GM13976 (cell line): ENCODE results near the gene LTB4R.

Experiments
- DNase-seq: peaks from one replicate; pipeline ENCODE4 v3.0.0; 2012; ENCODE audit warnings: low spot score
- in situ Hi-C: fragments of 300-500 bp; cut with MboI; formaldehyde crosslinking; loops from one replicate; pipeline ENCODE4 v1.12.0; 2022; ENCODE audit warnings: low sequenced_read_pairs, mixed read lengths, inconsistent platforms; ENCODE audit not compliant: unreplicated experiment
- TF ChIP-seq, protein P1 (sequence below): IDR thresholded peaks from 2 replicates; pipeline ENCODE4 v1.5.1; 2012; ENCODE audit warnings: borderline replicate concordance, mild to moderate bottlenecking; ENCODE audit not compliant: insufficient read depth; ENCODE audit errors: extremely low read depth, missing control alignments, control extremely low read depth

LTB4R gene

DNA sequence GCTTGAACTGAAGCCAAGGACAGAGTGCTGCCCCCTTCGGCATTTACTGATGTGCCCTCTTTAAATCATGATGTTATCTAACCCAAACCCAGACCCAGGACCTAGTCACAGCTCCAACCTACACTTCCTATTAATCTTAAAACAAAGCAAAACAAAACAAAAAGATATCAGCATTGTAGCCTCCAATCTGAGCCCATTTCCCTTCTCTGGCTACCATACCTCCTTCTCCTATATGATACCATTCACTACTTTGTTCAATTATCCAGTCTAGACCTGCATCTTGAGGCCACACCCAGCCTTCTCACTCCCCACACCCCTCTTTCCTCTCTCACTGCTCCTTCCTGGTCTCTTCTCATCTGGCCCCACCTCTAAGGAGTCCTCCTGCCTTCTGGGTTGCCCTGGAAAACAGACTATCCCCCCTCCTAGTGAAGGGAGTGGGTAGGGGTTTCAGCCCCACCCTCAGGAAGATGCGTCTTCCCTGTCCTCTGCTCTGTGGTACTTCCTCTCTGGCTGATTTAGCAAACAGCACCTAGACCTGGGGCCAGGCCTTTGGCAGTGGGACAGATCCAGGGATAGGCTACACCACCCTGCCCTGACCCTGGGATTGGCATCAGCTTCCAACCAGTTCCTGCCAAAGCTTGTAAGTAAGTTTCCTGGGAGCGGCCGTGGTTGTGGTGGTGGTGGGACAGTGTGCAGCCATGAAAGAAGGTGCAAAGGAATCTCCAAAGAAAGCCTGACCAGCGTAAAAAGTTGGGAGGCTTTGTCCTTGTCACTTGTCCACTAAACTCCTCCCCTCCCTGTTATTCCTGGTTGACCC lies 3.3 kb downstream of the LTB4R start:
- in situ Hi-C loops = no loop called here
- DNase-seq = no peak
- TF ChIP-seq, protein P1, sequence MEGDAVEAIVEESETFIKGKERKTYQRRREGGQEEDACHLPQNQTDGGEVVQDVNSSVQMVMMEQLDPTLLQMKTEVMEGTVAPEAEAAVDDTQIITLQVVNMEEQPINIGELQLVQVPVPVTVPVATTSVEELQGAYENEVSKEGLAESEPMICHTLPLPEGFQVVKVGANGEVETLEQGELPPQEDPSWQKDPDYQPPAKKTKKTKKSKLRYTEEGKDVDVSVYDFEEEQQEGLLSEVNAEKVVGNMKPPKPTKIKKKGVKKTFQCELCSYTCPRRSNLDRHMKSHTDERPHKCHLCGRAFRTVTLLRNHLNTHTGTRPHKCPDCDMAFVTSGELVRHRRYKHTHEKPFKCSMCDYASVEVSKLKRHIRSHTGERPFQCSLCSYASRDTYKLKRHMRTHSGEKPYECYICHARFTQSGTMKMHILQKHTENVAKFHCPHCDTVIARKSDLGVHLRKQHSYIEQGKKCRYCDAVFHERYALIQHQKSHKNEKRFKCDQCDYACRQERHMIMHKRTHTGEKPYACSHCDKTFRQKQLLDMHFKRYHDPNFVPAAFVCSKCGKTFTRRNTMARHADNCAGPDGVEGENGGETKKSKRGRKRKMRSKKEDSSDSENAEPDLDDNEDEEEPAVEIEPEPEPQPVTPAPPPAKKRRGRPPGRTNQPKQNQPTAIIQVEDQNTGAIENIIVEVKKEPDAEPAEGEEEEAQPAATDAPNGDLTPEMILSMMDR = no peak

DNA sequence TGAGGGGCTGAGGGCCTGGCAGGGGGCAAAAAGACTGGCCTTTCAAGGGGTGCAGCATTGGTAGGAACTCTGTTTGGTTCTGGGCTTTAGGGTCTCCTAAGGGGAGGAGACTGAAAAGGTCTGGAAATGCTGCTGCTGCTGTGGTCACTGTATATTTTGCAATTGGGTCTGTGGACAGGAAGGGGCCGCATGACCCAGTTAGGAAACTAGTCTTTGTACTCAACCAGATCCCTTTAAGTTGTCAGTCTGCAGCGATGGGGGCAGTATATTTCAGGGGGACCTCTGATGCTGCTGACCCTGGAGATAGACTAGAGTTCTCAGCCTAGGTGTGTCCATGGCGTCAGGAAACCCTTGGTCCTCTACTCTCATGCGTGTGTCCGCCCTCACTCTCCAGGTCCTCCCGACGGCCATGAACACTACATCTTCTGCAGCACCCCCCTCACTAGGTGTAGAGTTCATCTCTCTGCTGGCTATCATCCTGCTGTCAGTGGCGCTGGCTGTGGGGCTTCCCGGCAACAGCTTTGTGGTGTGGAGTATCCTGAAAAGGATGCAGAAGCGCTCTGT lies 4.0 kb downstream of the LTB4R start:
- in situ Hi-C loops = no loop called here

DNA sequence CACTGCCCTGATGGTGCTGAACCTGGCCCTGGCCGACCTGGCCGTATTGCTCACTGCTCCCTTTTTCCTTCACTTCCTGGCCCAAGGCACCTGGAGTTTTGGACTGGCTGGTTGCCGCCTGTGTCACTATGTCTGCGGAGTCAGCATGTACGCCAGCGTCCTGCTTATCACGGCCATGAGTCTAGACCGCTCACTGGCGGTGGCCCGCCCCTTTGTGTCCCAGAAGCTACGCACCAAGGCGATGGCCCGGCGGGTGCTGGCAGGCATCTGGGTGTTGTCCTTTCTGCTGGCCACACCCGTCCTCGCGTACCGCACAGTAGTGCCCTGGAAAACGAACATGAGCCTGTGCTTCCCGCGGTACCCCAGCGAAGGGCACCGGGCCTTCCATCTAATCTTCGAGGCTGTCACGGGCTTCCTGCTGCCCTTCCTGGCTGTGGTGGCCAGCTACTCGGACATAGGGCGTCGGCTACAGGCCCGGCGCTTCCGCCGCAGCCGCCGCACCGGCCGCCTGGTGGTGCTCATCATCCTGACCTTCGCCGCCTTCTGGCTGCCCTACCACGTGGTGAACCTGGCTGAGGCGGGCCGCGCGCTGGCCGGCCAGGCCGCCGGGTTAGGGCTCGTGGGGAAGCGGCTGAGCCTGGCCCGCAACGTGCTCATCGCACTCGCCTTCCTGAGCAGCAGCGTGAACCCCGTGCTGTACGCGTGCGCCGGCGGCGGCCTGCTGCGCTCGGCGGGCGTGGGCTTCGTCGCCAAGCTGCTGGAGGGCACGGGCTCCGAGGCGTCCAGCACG lies 4.7 kb downstream of the LTB4R start:
- TF ChIP-seq, protein P1 = no peak
- no peak for DNase-seq
- in situ Hi-C loops = no loop called here

More for the DNA sequence above, 4.0 kb downstream of the LTB4R start:
- TF ChIP-seq, protein P1 = no peak
- no peak for DNase-seq

DNA sequence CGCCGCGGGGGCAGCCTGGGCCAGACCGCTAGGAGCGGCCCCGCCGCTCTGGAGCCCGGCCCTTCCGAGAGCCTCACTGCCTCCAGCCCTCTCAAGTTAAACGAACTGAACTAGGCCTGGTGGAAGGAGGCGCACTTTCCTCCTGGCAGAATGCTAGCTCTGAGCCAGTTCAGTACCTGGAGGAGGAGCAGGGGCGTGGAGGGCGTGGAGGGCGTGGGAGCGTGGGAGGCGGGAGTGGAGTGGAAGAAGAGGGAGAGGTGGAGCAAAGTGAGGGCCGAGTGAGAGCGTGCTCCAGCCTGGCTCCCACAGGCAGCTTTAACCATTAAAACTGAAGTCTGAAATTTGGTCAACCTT lies 5.3 kb downstream of the LTB4R start:
- TF ChIP-seq, protein P1 = no peak
- in situ Hi-C loops = no loop called here
- DNase-seq = no peak

DNA sequence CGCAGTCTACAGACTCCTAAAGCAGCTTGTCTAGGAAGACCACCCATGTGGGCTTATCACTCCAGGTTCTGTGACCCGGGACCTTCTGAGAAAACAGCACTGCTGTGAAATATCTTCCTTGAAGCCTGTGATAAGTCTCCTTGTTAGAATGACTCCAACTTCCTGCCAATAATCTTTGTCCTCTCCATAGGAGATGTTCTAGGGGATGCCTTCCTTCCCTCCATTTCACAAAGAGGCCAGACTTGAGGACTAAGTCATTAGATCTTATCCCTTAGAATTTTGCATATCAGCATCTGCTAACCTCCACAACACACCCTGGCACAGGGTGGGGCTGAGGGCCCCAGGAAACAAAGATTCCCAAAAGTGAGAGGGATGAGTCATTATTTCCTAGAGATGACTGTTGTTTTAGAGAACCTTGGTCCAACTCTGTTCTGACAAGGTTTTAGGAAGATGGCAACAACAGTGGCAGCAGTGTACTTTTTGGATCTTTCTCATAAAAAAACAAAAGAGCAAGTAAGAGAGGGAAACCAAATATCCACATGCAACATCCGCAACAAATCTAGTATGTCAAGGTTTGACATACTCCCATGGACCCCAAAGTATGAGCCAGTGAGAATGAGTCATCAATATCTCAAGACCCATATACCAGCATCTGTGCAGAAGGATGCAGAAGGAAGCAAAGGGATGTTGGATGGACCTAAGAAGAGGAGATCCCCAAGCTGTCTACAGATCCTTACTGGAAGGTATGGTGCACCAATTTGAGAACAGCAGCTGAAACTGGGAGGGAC lies 6.0 kb downstream of the LTB4R start:
- TF ChIP-seq, protein P1 = no peak
- in situ Hi-C loops = no loop called here
- no peak for DNase-seq
